HCT116 (cell line): ENCODE results near the gene FBN3. TPM values are rescaled to one million over a fixed set of nuclear protein-coding genes. Genes with fewer than 3 reads are reported as not detected.

ENCODE experiments used
- ATAC-seq: fragments of 200-7000 bp; cut with Tn5 transposase; 2 replicates; pipeline ENCODE4 v1.9.1; 2020; ENCODE audit warnings: mild to moderate bottlenecking, moderate library complexity
- BruUV-seq: library from RNA; stranded (reverse); fragments of 400-500 nt; replicated peaks from 2 replicates; lab custom pipeline; 2021; lab: Mats Ljungman, UMichigan
- CTCF ChIA-PET: fragments of 300-600 bp; sonication (Branson Sonifier 250); formaldehyde crosslinking; loops from one replicate; lab custom pipeline; 2021; ENCODE audit warnings: antibody characterized with exemption; lab: Charles Lee
- POLR2A ChIA-PET: fragments of 300-600, 350-600 bp; sonication (Branson Sonifier 250); formaldehyde crosslinking; loops from one replicate; lab custom pipeline; 2021; ENCODE audit warnings: antibody characterized with exemption; lab: Charles Lee
- RAD21 ChIA-PET, 2 experiments: fragments of 300-600 bp; sonication (Branson Sonifier 250); formaldehyde crosslinking; loops; one replicate each; lab custom pipeline; 2023; ENCODE audit warnings: low total read pairs in 2 of 2; ENCODE audit not compliant: uncharacterized antibody in 2 of 2, unreplicated experiment in 2 of 2, low non-redundant PET in 1 of 2; lab: Charles Lee
- DNase-seq: peaks from one replicate; pipeline ENCODE4 v3.0.0-alpha.2; 2010; ENCODE audit warnings: low read depth, low spot score
- H2AFZ ChIP-seq: fragments of 200-600 bp; shearing (Covaris generic), sonication (generic); 2 replicates; pipeline ENCODE4 v1.6.1; 2017; ENCODE audit warnings: low read depth, mixed run types, mixed read lengths, antibody characterized with exemption, low read length; ENCODE audit not compliant: poor library complexity, severe bottlenecking
- H3K27ac ChIP-seq: 2 replicates; pipeline ENCODE4 v1.5.1; 2012; ENCODE audit warnings: low read depth, low read length
- H3K27me3 ChIP-seq: fragments of 200-600 bp; sonication (generic); 2 replicates; pipeline ENCODE4 v1.6.1; 2016; ENCODE audit warnings: mixed run types, low read length, mixed read lengths; ENCODE audit not compliant: insufficient read depth
- H3K36me3 ChIP-seq, 2 experiments: fragments of 200-500 bp in 1 of 2; fragments of 200-600 bp in 1 of 2; sonication (Bioruptor generic) in 1 of 2; sonication (generic) in 1 of 2; 2 replicates each; pipeline versions ENCODE4 v1.5.1 to v1.6.1; 2014 to 2016; ENCODE audit warnings: low read length in 2 of 2, inconsistent platforms in 1 of 2, mixed read lengths in 1 of 2, mixed run types in 1 of 2; ENCODE audit not compliant: insufficient read depth in 2 of 2, control insufficient read depth in 1 of 2
- H3K4me1 ChIP-seq, 2 experiments: fragments of 200-600 bp in 1 of 2; sonication (generic) in 1 of 2; 2 replicates each; pipeline versions ENCODE4 v1.5.1 to v1.6.1; 2012 to 2017; ENCODE audit warnings: low read length in 2 of 2, inconsistent platforms in 1 of 2, mild to moderate bottlenecking in 1 of 2, mixed read lengths in 1 of 2, mixed run types in 1 of 2, moderate library complexity in 1 of 2; ENCODE audit not compliant: insufficient read depth in 2 of 2, control insufficient read depth in 1 of 2
- H3K4me2 ChIP-seq: fragments of 200-600 bp; sonication (generic); 2 replicates; pipeline ENCODE4 v1.6.1; 2017; ENCODE audit warnings: mixed run types, low read length, mixed read lengths
- H3K4me3 ChIP-seq, 2 experiments: fragments of 200-600 bp in 1 of 2; sonication (generic) in 1 of 2; replicated peaks in 1 of 2; 2 replicates each; pipeline ENCODE4 v1.5.1; 2011 to 2016; ENCODE audit warnings: low read length in 2 of 2, control low read depth in 1 of 2, low read depth in 1 of 2, mild to moderate bottlenecking in 1 of 2, mixed read lengths in 1 of 2, mixed run types in 1 of 2
- H3K79me2 ChIP-seq: fragments of 200-600 bp; sonication (generic); 2 replicates; pipeline ENCODE4 v1.6.1; 2017; ENCODE audit warnings: mild to moderate bottlenecking, mixed run types, low read length, moderate library complexity, mixed read lengths; ENCODE audit not compliant: insufficient read depth
- H3K9ac ChIP-seq: fragments of 200-600 bp; sonication (generic); 2 replicates; pipeline ENCODE4 v1.6.1; 2016; ENCODE audit warnings: low read length, mixed read lengths
- H3K9me2 ChIP-seq: fragments of 200-600 bp; sonication (generic), shearing (Covaris generic); 2 replicates; pipeline ENCODE4 v1.6.1; 2017; ENCODE audit warnings: mixed run types, mild to moderate bottlenecking, moderate library complexity; ENCODE audit not compliant: insufficient read depth
- H3K9me3 ChIP-seq, 2 experiments: fragments of 200-500 bp in 1 of 2; fragments of 200-600 bp in 1 of 2; sonication (Bioruptor generic) in 1 of 2; sonication (generic) in 1 of 2; 2 replicates each; pipeline ENCODE4 v1.6.1; 2014 to 2017; ENCODE audit warnings: low read length in 2 of 2, mixed read lengths in 2 of 2, inconsistent platforms in 1 of 2, low read depth in 1 of 2, mild to moderate bottlenecking in 1 of 2, mixed run types in 1 of 2, moderate library complexity in 1 of 2; ENCODE audit not compliant: control insufficient read depth in 1 of 2, insufficient read depth in 1 of 2
- H4K20me1 ChIP-seq: fragments of 200-600 bp; sonication (generic), shearing (Covaris generic); 2 replicates; pipeline ENCODE4 v1.6.1; 2017; ENCODE audit warnings: mixed run types, mild to moderate bottlenecking, moderate library complexity; ENCODE audit not compliant: insufficient read depth
- CBX3 ChIP-seq: IDR thresholded peaks from 2 replicates; pipeline ENCODE4 v1.6.1; 2012; ENCODE audit warnings: low read depth
- CEBPB ChIP-seq: IDR thresholded peaks from 2 replicates; pipeline ENCODE4 v1.6.1; 2012; ENCODE audit warnings: low read depth
- EGR1 ChIP-seq: IDR thresholded peaks from 2 replicates; pipeline ENCODE4 v1.6.1; 2012; ENCODE audit warnings: low read depth
- EZH2 ChIP-seq: fragments of 200-600 bp; sonication (generic); IDR thresholded peaks from 2 replicates; pipeline ENCODE4 v1.6.1; 2017; ENCODE audit warnings: antibody characterized with exemption, mixed run types
- EZH2phosphoT487 ChIP-seq: fragments of 200-600 bp; IDR thresholded peaks from 2 replicates; pipeline ENCODE4 v1.6.1; 2018; ENCODE audit warnings: antibody characterized with exemption, borderline replicate concordance
- JUND ChIP-seq: IDR thresholded peaks from 2 replicates; pipeline ENCODE4 v1.6.1; 2012
- POLR2A ChIP-seq: IDR thresholded peaks from 2 replicates; pipeline ENCODE4 v1.7.0; 2011; ENCODE audit warnings: borderline replicate concordance; ENCODE audit not compliant: insufficient read depth, insufficient read length; ENCODE audit errors: extremely low read depth
- RAD21 ChIP-seq: IDR thresholded peaks from 2 replicates; pipeline ENCODE4 v1.6.1; 2012; ENCODE audit warnings: low read depth, mild to moderate bottlenecking
- SIN3A ChIP-seq: IDR thresholded peaks from 2 replicates; pipeline ENCODE4 v1.6.1; 2012; ENCODE audit warnings: low read depth
- SP1 ChIP-seq: IDR thresholded peaks from 2 replicates; pipeline ENCODE4 v1.6.1; 2012; ENCODE audit warnings: low read depth
- TCF7L2 ChIP-seq: IDR thresholded peaks from 2 replicates; pipeline ENCODE4 v1.7.0; 2011; ENCODE audit warnings: borderline replicate concordance, inconsistent platforms; ENCODE audit not compliant: insufficient read depth, insufficient read length; ENCODE audit errors: extremely low read depth
- YY1 ChIP-seq: IDR thresholded peaks from 2 replicates; pipeline ENCODE4 v1.6.1; 2011; ENCODE audit warnings: low read length, low read depth, moderate library complexity, mild to moderate bottlenecking; ENCODE audit not compliant: insufficient replicate concordance; ENCODE audit errors: extremely low read depth
- ZFX ChIP-seq: fragments of 450-650 bp; IDR thresholded peaks from 2 replicates; pipeline ENCODE4 v1.6.1; 2017
- ZNF274 ChIP-seq: fragments of 200-500 bp; sonication (Bioruptor generic); IDR thresholded peaks from 2 replicates; pipeline ENCODE4 v1.6.1; 2014; ENCODE audit warnings: mild to moderate bottlenecking, low read depth, low read length, inconsistent platforms
- intact Hi-C: fragments of 100-400 bp; cut with micrococcal nuclease; formaldehyde crosslinking; loops from 2 replicates; pipeline ENCODE4 v1.10.0; 2022
- total RNA-seq: library from RNA; stranded (reverse); gene quantifications from one replicate; pipeline ENCODE4 v1.2.1, GENCODE V29; 2021; ENCODE audit not compliant: unreplicated experiment
- TF ChIP-seq, protein P1 (sequence below): IDR thresholded peaks from 2 replicates; pipeline ENCODE4 v1.6.1; 2012
- TF ChIP-seq, protein P2 (sequence below): IDR thresholded peaks from 2 replicates; pipeline ENCODE4 v1.6.1; 2012; ENCODE audit warnings: low read depth
- TF ChIP-seq, protein P3 (sequence below), 3 experiments: fragments of 200-600 bp in 1 of 3; sonication (generic) in 1 of 3; IDR thresholded peaks in 2 of 3; conservative IDR thresholded peaks in 1 of 3; 2 replicates each; pipeline ENCODE4 v1.5.1; 2012 to 2017; ENCODE audit warnings: low read depth in 2 of 3, low read length in 2 of 3, antibody characterized with exemption in 1 of 3, borderline replicate concordance in 1 of 3, control low read depth in 1 of 3, mild to moderate bottlenecking in 1 of 3, mixed read lengths in 1 of 3, mixed run types in 1 of 3, moderate library complexity in 1 of 3; ENCODE audit not compliant: insufficient read depth in 1 of 3
- TF ChIP-seq, protein P4 (sequence below): IDR thresholded peaks from 2 replicates; pipeline ENCODE4 v1.6.1; 2011; ENCODE audit warnings: mild to moderate bottlenecking, low read length, moderate library complexity; ENCODE audit not compliant: insufficient replicate concordance; ENCODE audit errors: extremely low read depth

FBN3 gene
- total RNA-seq, 1 experiment from 2014 or later, result 6.6 TPM

DNA sequence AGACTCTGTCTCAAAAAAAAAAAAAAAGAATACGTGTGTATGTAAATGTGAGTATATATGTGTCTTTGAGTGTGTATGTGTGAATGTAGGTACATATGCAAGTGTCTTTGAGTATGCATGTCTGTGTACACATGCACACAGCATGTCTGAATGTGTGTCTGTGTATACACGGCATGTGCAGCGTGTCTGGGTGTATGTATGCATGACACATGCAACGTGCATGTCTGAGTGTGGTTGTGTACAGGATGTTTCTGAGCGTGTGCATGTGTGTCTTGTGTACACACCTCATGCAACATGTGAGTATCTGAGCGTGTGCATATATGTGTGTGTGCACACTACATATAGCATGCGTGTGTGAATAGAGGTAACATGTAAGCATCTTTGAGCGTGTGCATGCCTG, 20.8 kb downstream of the FBN3 start (continued):
- no peak for TF ChIP-seq SIN3A
- no peak for TF ChIP-seq YY1
- TF ChIP-seq TCF7L2, result no peak

DNA sequence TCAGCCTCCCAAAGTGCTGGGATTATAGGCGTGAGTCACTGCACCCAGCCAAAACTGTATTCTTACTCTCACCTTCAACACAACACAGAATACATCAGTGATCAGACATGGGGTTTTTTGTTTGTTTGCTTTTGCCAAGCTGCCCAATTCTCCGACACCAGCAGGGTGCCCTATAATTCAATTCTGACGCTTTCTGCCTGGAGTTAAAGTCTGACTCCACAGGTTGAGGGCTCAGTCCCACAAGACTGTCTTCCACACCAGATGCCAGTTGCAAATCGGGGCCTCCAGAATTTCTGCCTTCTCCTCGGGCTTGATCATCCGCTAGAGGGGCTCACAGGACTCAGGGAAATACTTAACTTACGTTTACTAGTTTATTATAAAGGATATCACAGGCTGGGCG, 22.1 kb downstream of the FBN3 start:
- Histone ChIP-seq H2AFZ (no peak overlapping the region), H4K20me1 (no peaks in the 10 kb centered on the region), H3K4me3 (no peak overlapping the region), H3K9me2 (no peaks in the 10 kb centered on the region), H3K27ac (no peak overlapping the region), H3K79me2 (no peaks in the 10 kb centered on the region), H3K4me1 (no peaks in the 10 kb centered on the region), H3K9me3 (no peaks in the 10 kb centered on the region), H3K9ac (no peak overlapping the region), H3K27me3 (no peaks in the 10 kb centered on the region), H3K4me2 (no peak overlapping the region), H3K36me3 (no peaks in the 10 kb centered on the region)
- BruUV-seq, result no TSS peak
- DNase-seq (no peak), ATAC-seq (no peak)
- intact Hi-C loops, result no loop called here
- POLR2A ChIA-PET, result no interaction called here
- TF ChIP-seq ZNF274 (no peak), CEBPB (no peak), RAD21 (no peak), EZH2phosphoT487 (no peak), ZFX (no peak), CBX3 (no peak), EGR1 (no peak), EZH2 (no peak), TCF7L2 (no peak), JUND (no peak), SP1 (no peak), POLR2A (no peak)
- TF ChIP-seq, protein P1, sequence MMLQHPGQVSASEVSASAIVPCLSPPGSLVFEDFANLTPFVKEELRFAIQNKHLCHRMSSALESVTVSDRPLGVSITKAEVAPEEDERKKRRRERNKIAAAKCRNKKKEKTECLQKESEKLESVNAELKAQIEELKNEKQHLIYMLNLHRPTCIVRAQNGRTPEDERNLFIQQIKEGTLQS, result no peak
- TF ChIP-seq, protein P2, sequence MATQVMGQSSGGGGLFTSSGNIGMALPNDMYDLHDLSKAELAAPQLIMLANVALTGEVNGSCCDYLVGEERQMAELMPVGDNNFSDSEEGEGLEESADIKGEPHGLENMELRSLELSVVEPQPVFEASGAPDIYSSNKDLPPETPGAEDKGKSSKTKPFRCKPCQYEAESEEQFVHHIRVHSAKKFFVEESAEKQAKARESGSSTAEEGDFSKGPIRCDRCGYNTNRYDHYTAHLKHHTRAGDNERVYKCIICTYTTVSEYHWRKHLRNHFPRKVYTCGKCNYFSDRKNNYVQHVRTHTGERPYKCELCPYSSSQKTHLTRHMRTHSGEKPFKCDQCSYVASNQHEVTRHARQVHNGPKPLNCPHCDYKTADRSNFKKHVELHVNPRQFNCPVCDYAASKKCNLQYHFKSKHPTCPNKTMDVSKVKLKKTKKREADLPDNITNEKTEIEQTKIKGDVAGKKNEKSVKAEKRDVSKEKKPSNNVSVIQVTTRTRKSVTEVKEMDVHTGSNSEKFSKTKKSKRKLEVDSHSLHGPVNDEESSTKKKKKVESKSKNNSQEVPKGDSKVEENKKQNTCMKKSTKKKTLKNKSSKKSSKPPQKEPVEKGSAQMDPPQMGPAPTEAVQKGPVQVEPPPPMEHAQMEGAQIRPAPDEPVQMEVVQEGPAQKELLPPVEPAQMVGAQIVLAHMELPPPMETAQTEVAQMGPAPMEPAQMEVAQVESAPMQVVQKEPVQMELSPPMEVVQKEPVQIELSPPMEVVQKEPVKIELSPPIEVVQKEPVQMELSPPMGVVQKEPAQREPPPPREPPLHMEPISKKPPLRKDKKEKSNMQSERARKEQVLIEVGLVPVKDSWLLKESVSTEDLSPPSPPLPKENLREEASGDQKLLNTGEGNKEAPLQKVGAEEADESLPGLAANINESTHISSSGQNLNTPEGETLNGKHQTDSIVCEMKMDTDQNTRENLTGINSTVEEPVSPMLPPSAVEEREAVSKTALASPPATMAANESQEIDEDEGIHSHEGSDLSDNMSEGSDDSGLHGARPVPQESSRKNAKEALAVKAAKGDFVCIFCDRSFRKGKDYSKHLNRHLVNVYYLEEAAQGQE, result no peak
- TF ChIP-seq, protein P3, sequence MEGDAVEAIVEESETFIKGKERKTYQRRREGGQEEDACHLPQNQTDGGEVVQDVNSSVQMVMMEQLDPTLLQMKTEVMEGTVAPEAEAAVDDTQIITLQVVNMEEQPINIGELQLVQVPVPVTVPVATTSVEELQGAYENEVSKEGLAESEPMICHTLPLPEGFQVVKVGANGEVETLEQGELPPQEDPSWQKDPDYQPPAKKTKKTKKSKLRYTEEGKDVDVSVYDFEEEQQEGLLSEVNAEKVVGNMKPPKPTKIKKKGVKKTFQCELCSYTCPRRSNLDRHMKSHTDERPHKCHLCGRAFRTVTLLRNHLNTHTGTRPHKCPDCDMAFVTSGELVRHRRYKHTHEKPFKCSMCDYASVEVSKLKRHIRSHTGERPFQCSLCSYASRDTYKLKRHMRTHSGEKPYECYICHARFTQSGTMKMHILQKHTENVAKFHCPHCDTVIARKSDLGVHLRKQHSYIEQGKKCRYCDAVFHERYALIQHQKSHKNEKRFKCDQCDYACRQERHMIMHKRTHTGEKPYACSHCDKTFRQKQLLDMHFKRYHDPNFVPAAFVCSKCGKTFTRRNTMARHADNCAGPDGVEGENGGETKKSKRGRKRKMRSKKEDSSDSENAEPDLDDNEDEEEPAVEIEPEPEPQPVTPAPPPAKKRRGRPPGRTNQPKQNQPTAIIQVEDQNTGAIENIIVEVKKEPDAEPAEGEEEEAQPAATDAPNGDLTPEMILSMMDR (IDR thresholded peaks at IDR 0.05 in 2 of 3, conservative IDR thresholded peaks at IDR 0.05 in 1 of 3; ENCODE audit: borderline replicate concordance in 1 of 3, insufficient read depth in 1 of 3, low read depth in 2 of 3, low read length in 2 of 3), result no peak
- TF ChIP-seq, protein P4, sequence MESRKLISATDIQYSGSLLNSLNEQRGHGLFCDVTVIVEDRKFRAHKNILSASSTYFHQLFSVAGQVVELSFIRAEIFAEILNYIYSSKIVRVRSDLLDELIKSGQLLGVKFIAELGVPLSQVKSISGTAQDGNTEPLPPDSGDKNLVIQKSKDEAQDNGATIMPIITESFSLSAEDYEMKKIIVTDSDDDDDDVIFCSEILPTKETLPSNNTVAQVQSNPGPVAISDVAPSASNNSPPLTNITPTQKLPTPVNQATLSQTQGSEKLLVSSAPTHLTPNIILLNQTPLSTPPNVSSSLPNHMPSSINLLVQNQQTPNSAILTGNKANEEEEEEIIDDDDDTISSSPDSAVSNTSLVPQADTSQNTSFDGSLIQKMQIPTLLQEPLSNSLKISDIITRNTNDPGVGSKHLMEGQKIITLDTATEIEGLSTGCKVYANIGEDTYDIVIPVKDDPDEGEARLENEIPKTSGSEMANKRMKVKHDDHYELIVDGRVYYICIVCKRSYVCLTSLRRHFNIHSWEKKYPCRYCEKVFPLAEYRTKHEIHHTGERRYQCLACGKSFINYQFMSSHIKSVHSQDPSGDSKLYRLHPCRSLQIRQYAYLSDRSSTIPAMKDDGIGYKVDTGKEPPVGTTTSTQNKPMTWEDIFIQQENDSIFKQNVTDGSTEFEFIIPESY, result no peak
- RAD21 ChIA-PET, result no interaction called here
- CTCF ChIA-PET, result no interaction called here
